Heart right ventricle (tissue), 16 donors: Measurements from ENCODE around the gene SLC25A53. TPM values are rescaled to one million over a fixed set of nuclear protein-coding genes. Genes with fewer than 3 reads are reported as not detected.
A peak's percentile ranks its signal among the peaks of the same experiment; 100 is the strongest.

Experiments
- ATAC-seq, 8 donors: fragments of 200-7000 bp; cut with Tn5 transposase; one replicate each; pipeline ENCODE4 v1.9.1; 2020; ENCODE audit warnings: mild to moderate bottlenecking in 8 of 8, moderate library complexity in 8 of 8, moderate number of reproducible peaks in 1 of 8
- DNase-seq, 2 donors: peaks; one replicate each; pipeline ENCODE4 v3.0.0-alpha.2; 2020
- H3K27ac ChIP-seq, 10 donors: fragments of 200-600 bp; sonication (generic) in 2 of 10; one replicate each; pipeline versions ENCODE4 v1.5.0 to v1.8.0; 2020 to 2022; ENCODE audit warnings: mild to moderate bottlenecking in 3 of 10
- H3K27me3 ChIP-seq, 7 donors: fragments of 200-600 bp; one replicate each; pipeline ENCODE4 v1.8.0; 2021 to 2022; ENCODE audit warnings: mild to moderate bottlenecking in 2 of 7
- H3K36me3 ChIP-seq, 9 donors: fragments of 200-600 bp; sonication (generic) in 1 of 9; one replicate each; pipeline versions ENCODE4 v1.5.0 to v1.8.0; 2020 to 2022; ENCODE audit warnings: mild to moderate bottlenecking in 2 of 9
- H3K4me1 ChIP-seq, 9 donors: fragments of 200-600 bp; sonication (generic) in 1 of 9; one replicate each; pipeline versions ENCODE4 v1.5.0 to v1.8.0; 2020 to 2022; ENCODE audit warnings: mild to moderate bottlenecking in 4 of 9
- H3K4me3 ChIP-seq, 10 donors: fragments of 200-600 bp; sonication (generic) in 2 of 10; one replicate each; pipeline versions ENCODE4 v1.5.0 to v1.8.0; 2020 to 2022; ENCODE audit warnings: mild to moderate bottlenecking in 7 of 10, moderate library complexity in 2 of 10
- H3K9me3 ChIP-seq, 11 donors: fragments of 200-600 bp in 10 of 11; sonication (generic) in 2 of 11; one replicate each; pipeline versions ENCODE4 v1.5.0 to v1.8.0; 2013 to 2022; ENCODE audit warnings: mild to moderate bottlenecking in 2 of 11, control low read depth in 1 of 11, moderate library complexity in 1 of 11
- WGBS, 2 donors: extraction: QIAGEN DNeasy Blood & Tissue Kit; methylation state at CpG; one replicate each; pipeline ENCODE4 v1.1.7; 2013; ENCODE audit warnings: inconsistent platforms in 1 of 2; 5-methylcytosine and 5-hydroxymethylcytosine counted together
- intact Hi-C, 10 donors: fragments of 100-400 bp; cut with DNase I; formaldehyde crosslinking; loops; one replicate each; pipeline versions ENCODE4 v1.11.1 to v1.14.2; 2022
- polyA plus RNA-seq, 2 donors: library from polyadenylated mRNA; stranded (reverse); fragments of 200-250 nt; gene quantifications; one replicate each; pipeline ENCODE4 v1.2.3, GENCODE V29; 2013
- total RNA-seq, 10 donors: library from RNA; stranded (reverse); fragmentation: NEBNext Ultra II Directional in 3 of 10; extraction: Animal tissue kit (Norgen Biotek cat#: 25700) in 3 of 10; gene quantifications; one replicate each; pipeline versions ENCODE4 v1.2.1 to v1.2.4, GENCODE V29; 2021 to 2023
- TF ChIP-seq, protein P1 (sequence below), 9 donors: fragments of 200-600 bp; sonication (generic) in 2 of 9; IDR thresholded peaks; one replicate each; pipeline versions ENCODE4 v1.5.0 to v1.8.0; 2021 to 2022; ENCODE audit warnings: antibody characterized with exemption in 9 of 9, mild to moderate bottlenecking in 5 of 9, moderate library complexity in 1 of 9
- donor health status: Arrhythmogenic right ventricular cardiomyopathy.
- donor health status: ischemic (EF 13 %, LVEDD 7.1; RV severe dilation, severe dysfunction).
- donor health status: healthy with polysubstance abuse.
- donor health status: DM: no; HTN: yes; CAD: no.
- donor health status: DM: no; HTN: no; CAD: no.
- donor health status: ischemic (EF 25% LVEDD 6.9; RV normal size, moderate dysfunction).
- donor health status: ischemic (EF 25% LVEDD 5.7; RV mildly dilated, moderate dysfunction).
- donor health status: healthy.
- donor health status: DM: yes; HTN: yes; CAD: no.
- donor health status: Ischemic cardiomyopathy.
- donor health status: ischemic (EF 35%, LVEDD 5.7; RV mildly dilated, moderate dysfunction).
- donor health status: nonischemic (EF 11% LVEDD 7.7; RV severe dilation, severe dysfunction).
- donor health status: DM: yes; HTN: yes; CAD: no.
- donor health status: PGD.
- donor health status: ischemic (EF 29% LVEDD 5.4; RV normal size, mild dysfunction).
- donor health status: nonischemic (EF 23%, LVEDD 6.1; RV moderate dilation, normal function).

Gene SLC25A53
- total and polyA plus RNA-seq, 12 donors = 4.2 to 15.6 (median 11.2) TPM

GRCh38 chrX:104141087-104141760 is 15.6 kb downstream of the SLC25A53 start:
- Histone ChIP-seq H3K36me3 (no peaks in the 10 kb centered on the region), H3K27ac (no peak overlapping the region), H3K9me3 (no peaks in the 10 kb centered on the region), H3K4me3 (no peak overlapping the region), H3K4me1 (peaks cover 0 to 3% (median 0%) of the 10 kb centered on the region in 9 donors), H3K27me3 (no peaks in the 10 kb centered on the region)
- no peak for ATAC-seq
- TF ChIP-seq, protein P1, sequence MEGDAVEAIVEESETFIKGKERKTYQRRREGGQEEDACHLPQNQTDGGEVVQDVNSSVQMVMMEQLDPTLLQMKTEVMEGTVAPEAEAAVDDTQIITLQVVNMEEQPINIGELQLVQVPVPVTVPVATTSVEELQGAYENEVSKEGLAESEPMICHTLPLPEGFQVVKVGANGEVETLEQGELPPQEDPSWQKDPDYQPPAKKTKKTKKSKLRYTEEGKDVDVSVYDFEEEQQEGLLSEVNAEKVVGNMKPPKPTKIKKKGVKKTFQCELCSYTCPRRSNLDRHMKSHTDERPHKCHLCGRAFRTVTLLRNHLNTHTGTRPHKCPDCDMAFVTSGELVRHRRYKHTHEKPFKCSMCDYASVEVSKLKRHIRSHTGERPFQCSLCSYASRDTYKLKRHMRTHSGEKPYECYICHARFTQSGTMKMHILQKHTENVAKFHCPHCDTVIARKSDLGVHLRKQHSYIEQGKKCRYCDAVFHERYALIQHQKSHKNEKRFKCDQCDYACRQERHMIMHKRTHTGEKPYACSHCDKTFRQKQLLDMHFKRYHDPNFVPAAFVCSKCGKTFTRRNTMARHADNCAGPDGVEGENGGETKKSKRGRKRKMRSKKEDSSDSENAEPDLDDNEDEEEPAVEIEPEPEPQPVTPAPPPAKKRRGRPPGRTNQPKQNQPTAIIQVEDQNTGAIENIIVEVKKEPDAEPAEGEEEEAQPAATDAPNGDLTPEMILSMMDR (IDR thresholded peaks at IDR 0.05) = no peak
- 87 to 91% methylated on average over 8 of the region's 8 CpGs for WGBS, 2 donors
- no peak for DNase-seq
- intact Hi-C loops = no loop called here

- H3K27ac ChIP-seq = no peak overlapping the region
- peaks cover 0 to 16% (median 0%) of the 10 kb centered on the region in 7 donors for H3K27me3 ChIP-seq
- DNase-seq (no peak), ATAC-seq (no peak)
- TF ChIP-seq, protein P1 (IDR thresholded peaks at IDR 0.05) = no peak
- no peak overlapping the region for H3K4me3 ChIP-seq
- no peaks in the 10 kb centered on the region for H3K36me3 ChIP-seq
- no peaks in the 10 kb centered on the region for H3K9me3 ChIP-seq
- peaks cover 0 to 11% (median 0%) of the 10 kb centered on the region in 9 donors for H3K4me1 ChIP-seq
- intact Hi-C loops = loop anchor here in 6 of 10 donors (2.0 to 10.0 kb wide), 4 partner anchors 39 to 293 kb away; no protein-coding TSS in a partner anchor
- WGBS, 2 donors = 83 to 93% methylated on average over 3 of the region's 3 CpGs
Observed at GRCh38 chrX:104137496-104137895, 19.3 kb downstream of the SLC25A53 start.

GRCh38 chrX:104136241-104137019 is 20.4 kb downstream of the SLC25A53 start:
- Histone ChIP-seq H3K9me3 (no peaks in the 10 kb centered on the region), H3K27me3 (peaks cover 0 to 25% (median 0%) of the 10 kb centered on the region in 7 donors), H3K4me1 (peaks cover 0 to 11% (median 0%) of the 10 kb centered on the region in 9 donors), H3K27ac (peak overlapping the region in 1 of 10 donors; percentile 71), H3K4me3 (peak overlapping the region in 8 of 10 donors; percentile 20 to 57 (median 48)), H3K36me3 (no peaks in the 10 kb centered on the region)
- WGBS, 2 donors = 20 to 21% methylated on average over 10 of the region's 10 CpGs
- intact Hi-C loops = loop anchor here in 6 of 10 donors (1.0 to 10.0 kb wide), 5 partner anchors 38 to 292 kb away; no protein-coding TSS in a partner anchor
- TF ChIP-seq, protein P1 (IDR thresholded peaks at IDR 0.05) = peak; percentile 44 to 82 (median 71)
- peak; percentile 83 to 95 (median 90) for ATAC-seq
- DNase-seq = peak in 1 of 2 donors; percentile 76

GRCh38 chrX:104135677-104136076 is 21.1 kb downstream of the SLC25A53 start:
- intact Hi-C loops = loop anchor here in 6 of 10 donors (1.0 to 10.0 kb wide), 5 partner anchors 37 to 291 kb away; no protein-coding TSS in a partner anchor
- H3K27ac ChIP-seq = no peak overlapping the region
- peaks cover 0 to 5% (median 0%) of the 10 kb centered on the region in 9 donors for H3K36me3 ChIP-seq
- TF ChIP-seq, protein P1 (IDR thresholded peaks at IDR 0.05) = no peak
- DNase-seq (no peak), ATAC-seq (no peak)
- peaks cover 0 to 10% (median 0%) of the 10 kb centered on the region in 9 donors for H3K4me1 ChIP-seq
- H3K9me3 ChIP-seq = no peaks in the 10 kb centered on the region
- H3K4me3 ChIP-seq = peak overlapping the region in 3 of 10 donors; percentile 47 to 57 (median 51)
- 94 to 97% methylated on average over 1 of the region's 1 CpG for WGBS, 2 donors
- H3K27me3 ChIP-seq = peaks cover 0 to 30% (median 0%) of the 10 kb centered on the region in 7 donors
